GM19468 (cell line): ENCODE results near the gene MRPS27.
"Not testable (repeated sequence)": the region's sequence is repeated elsewhere in the genome, so short reads cannot be mapped to it uniquely, and the experiment has no call there.

Experiments used
- ATAC-seq: cut with Tn5 transposase; IDR thresholded peaks from one replicate; pipeline ENCODE4 v1.9.1; 2021; ENCODE audit warnings: mild to moderate bottlenecking, moderate library complexity, moderate number of reproducible peaks; ENCODE audit not compliant: unreplicated experiment; ENCODE audit errors: extremely low read depth

The MRPS27 gene

DNA sequence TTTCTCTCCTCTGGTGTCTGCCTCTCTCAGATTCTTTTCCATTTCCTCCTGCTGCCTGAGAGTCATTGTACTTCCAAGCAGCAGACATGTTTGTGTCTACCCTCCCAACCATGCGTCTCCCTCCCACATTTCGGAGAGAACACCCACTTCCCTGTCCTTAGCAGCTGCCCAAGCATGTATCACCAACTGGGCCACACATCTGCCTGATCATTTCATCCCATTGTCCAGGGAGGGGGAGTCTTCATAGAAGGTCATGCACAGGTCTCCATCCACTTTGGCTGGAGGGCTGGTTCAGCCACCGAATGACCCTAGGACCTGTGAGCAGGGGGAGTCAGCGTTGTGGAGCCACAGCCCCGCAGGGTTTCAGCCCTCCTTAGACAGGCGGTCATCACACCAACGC, 137.4 kb downstream of the MRPS27 start:
- ATAC-seq: no peak

DNA sequence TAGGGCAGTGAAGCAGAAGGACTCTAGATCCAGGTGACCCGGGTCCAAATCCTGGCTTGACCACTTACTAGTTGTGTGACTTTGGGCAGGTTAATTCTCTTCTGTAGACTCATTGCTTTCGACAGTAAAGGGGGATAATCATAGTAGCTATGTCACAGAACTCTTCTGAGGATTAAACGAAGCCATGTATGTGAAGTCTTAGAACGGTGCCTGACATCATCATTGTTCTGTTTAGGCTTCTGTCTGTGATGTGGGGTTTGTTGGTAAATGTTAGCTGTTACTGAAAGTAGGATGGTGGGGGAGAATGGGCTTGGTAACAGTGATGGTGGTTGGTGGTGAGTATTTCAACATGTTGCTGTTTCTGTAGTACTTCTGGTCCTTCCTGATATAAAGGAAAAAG, 139.1 kb downstream of the MRPS27 start:
- ATAC-seq: no peak

DNA sequence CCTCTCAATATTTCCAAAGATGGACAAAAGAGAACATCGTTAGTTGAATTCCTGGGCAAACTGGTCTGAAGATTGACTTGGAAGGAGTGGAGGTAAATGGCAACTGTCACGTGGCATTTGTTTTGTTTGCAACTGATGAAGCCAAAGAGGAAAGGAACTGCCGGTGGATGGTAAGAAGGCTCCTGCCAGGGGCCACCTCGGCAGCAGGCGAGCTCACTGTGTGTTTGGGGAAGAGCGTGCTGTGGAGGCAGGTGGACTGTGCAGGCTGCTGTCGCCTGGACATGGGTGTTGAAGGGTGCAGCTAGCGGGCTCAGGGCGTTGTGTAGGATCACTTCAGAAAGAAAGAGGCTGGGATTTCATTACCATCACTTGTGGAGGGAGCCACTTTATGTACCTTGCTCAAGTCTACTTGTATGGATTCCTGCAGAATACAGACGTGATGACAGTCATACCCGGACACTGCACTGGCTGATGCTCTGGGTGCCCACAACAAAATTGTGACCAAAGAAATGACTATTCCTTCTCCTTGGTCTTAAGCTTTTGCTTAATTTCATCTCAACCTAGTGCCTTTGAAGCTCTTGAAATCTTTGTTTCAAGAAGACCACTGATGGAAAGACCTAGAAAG, 140.1 kb downstream of the MRPS27 start:
- ATAC-seq: no peak

DNA sequence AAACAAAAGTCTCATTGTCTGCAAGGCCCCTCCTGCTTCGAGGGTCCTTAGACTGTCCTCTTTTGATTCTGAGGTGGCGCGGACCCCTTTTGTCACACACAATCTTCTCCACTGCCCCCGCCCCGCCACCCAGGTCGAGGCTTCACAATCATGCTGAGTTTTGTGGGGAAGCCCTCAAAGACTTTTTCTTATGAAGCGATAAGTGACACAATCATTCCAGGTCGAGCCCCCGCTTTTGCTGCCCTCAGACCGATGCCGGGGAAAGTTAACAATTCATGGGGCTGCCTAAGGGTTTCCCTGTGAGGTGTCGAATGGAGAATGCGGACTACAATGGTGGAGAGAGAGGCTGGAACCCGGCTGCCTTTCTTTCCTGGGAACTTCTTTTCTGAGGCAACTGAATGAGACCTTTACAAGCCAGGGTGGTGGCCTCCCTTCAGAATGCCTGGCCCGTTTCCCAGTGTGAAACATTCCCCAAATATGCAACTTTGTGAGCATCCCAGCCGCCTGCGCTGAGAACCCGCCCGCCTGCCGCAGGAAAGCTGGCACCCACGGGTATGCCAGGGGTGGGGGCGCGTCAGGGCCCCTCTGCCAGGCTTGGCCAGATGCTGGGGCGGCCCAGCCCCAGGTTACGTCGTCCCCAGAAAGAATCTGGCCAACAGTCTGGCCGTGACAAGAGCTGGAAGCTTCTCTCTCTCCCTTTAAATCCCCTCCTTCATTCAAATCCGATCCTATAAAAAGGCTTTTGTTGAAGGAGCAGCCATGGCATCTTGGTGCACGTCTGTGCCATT, 140.8 kb downstream of the MRPS27 start:
- ATAC-seq: no peak

DNA sequence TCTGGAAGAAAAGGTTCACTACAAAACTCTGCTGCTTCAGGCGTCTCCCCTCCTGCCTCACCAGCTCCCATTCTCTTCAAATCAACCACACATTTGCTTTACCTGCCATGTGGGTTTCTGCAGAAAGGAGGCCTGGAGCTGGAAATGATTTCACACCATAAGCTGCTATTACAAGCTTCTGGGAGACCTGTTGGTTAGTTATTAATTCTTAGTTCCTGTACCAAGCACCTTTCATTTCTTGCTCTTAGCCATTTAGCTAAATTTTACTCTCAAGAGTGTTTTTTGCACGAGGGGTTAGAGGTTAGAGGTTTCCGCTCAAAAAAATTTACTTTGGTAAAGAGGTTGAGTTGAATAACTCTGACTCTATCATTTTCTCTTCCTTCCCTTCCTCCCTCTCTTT, 142.5 kb downstream of the MRPS27 start:
- ATAC-seq: no peak

DNA sequence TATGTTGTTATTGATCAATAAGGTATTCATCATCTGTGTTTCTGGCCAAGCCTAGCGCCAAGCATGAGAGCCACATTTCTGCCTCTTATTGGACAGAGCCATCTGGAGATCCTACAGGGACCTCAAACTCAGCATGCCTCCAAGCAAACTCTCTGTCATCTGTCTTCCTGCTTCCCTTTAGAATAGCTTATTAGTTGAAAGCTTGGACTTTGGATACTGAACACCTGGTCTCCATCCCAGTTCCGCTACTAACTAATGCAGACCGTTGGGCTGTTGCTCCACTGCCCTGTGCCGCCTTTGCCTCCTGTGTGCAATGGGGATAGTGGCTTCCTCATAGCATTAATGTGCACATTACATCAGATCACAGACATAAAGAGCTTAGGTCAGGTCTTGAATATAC, 147.3 kb downstream of the MRPS27 start:
- ATAC-seq: no peak

DNA sequence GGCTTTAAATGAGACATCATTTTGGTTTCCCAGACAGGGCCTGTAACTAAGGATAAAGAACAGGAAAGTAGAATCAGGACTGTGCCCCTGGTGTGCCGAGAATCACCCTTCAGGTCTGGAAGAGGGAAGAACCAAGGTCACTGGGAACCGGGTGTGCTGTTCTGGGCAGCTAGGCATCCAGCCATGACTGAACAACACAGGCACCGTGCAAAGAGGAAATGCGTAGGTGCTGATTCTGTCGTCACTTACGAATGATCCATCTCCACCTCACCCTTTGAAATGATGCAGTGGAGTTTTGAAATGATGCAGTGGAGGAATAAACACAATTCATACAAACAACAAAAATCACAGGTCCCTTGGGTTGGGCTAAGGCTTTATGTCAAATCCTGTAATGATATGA, 148.4 kb downstream of the MRPS27 start:
- no peak for ATAC-seq

DNA sequence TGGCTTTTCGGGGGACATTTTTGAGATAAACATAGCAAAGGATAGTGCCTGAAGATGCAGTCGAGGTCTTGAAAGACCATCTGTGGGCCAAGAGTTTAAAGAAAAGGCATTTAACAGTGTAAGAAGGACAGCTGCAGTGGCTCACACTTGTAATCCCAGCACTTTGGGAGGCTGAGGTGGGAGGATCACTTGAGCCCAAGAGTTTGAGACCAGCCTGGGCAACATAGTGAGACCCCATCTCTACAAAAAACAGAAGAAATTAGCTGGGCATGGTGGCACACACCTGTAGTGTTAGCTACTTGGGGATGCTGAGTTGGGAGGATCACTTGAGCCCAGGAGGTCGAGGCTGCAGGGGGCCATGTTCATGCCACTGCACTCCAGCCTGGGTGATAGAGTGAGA, 148.9 kb downstream of the MRPS27 start:
- not testable (repeated sequence) for ATAC-seq

DNA sequence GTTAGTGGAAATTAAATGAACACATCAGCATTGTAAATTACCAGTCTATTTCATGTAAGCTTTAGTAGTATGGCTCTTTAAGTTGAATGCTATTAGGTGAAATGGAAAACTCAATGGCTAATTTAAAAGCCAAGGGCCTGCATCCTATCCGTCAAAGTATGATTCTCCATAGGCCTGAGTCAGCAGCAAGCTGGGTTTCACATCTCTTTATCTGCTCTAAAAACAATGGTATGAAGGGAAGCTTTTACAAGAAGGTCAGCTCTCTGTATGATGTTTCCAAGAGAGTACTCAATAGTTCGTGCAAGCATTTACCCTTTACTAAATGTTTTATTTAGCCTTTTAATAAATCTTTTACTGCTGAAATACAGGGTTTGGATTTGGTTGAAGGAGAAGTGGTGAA, 149.9 kb downstream of the MRPS27 start:
- no peak for ATAC-seq
